SK-N-SH treated with all-trans-retinoic acid at 6 μM for 48 hours (cell line): Measurements from ENCODE around the gene ARF1.

Source experiments
- ATAC-seq: fragments of 200-7000 bp; cut with Tn5 transposase; 3 replicates; pipeline ENCODE4 v1.9.1; 2020; ENCODE audit warnings: mild to moderate bottlenecking, moderate library complexity
- ARNTL ChIP-seq: fragments of 450-650 bp; formaldehyde crosslinking; IDR thresholded peaks from 2 replicates; pipeline ENCODE4 v1.5.0; 2020; ENCODE audit warnings: low read depth, mild to moderate bottlenecking, moderate library complexity, borderline replicate concordance
- BACH2 ChIP-seq: fragments of 250-450 bp; sonication (Bioruptor Pico); IDR thresholded peaks from 2 replicates; pipeline ENCODE4 v1.9.0; 2021; ENCODE audit warnings: mild to moderate bottlenecking, borderline replicate concordance
- CSDC2 ChIP-seq: fragments of 250-450 bp; sonication (Bioruptor Pico); IDR thresholded peaks from 2 replicates; pipeline ENCODE4 v1.5.0; 2020; ENCODE audit warnings: mild to moderate bottlenecking, moderate library complexity
- ESRRG ChIP-seq: fragments of 250-450 bp; sonication (Bioruptor Pico); IDR thresholded peaks from 2 replicates; pipeline ENCODE4 v1.6.1; 2021; ENCODE audit warnings: mild to moderate bottlenecking
- PPARA ChIP-seq: fragments of 250-450 bp; sonication (Bioruptor Pico); IDR thresholded peaks from 2 replicates; pipeline ENCODE4 v1.5.0; 2020; ENCODE audit warnings: mild to moderate bottlenecking, borderline replicate concordance
- RARB ChIP-seq: fragments of 250-450 bp; sonication (Bioruptor Pico); IDR thresholded peaks from 2 replicates; pipeline ENCODE4 v1.8.0; 2021; ENCODE audit warnings: mild to moderate bottlenecking, moderate library complexity
- TCF4 ChIP-seq: fragments of 250-450 bp; sonication (Bioruptor Pico); IDR thresholded peaks from 2 replicates; pipeline ENCODE4 v1.8.0; 2021; ENCODE audit warnings: mild to moderate bottlenecking, moderate library complexity, borderline replicate concordance
- TOX ChIP-seq: fragments of 250-450 bp; sonication (Bioruptor Pico); IDR thresholded peaks from 2 replicates; pipeline ENCODE4 v1.8.0; 2021; ENCODE audit warnings: mild to moderate bottlenecking, moderate library complexity, borderline replicate concordance
- ZC3H10 ChIP-seq: fragments of 250-450 bp; sonication (Bioruptor Pico); IDR thresholded peaks from 2 replicates; pipeline ENCODE4 v1.5.1; 2021; ENCODE audit warnings: mild to moderate bottlenecking, moderate library complexity
- ZFP3 ChIP-seq: fragments of 250-450 bp; sonication (Bioruptor Pico); IDR thresholded peaks from 2 replicates; pipeline ENCODE4 v1.5.0; 2020; ENCODE audit warnings: mild to moderate bottlenecking, moderate library complexity
- ZFP30 ChIP-seq: fragments of 450-650 bp; formaldehyde crosslinking; IDR thresholded peaks from 2 replicates; pipeline ENCODE4 v1.5.0; 2022; ENCODE audit warnings: mild to moderate bottlenecking, moderate library complexity
- ZNF565 ChIP-seq: fragments of 450-650 bp; formaldehyde crosslinking; conservative IDR thresholded peaks from 2 replicates; pipeline ENCODE4 v1.5.0; 2020; ENCODE audit warnings: low read depth, mild to moderate bottlenecking, moderate library complexity
- ZNF70 ChIP-seq: fragments of 450-650 bp; formaldehyde crosslinking; IDR thresholded peaks from 2 replicates; pipeline ENCODE4 v1.5.0; 2020; ENCODE audit warnings: mild to moderate bottlenecking, moderate library complexity
- ZNF8 ChIP-seq: fragments of 450-650 bp; formaldehyde crosslinking; IDR thresholded peaks from 2 replicates; pipeline ENCODE4 v1.5.0; 2020; ENCODE audit warnings: mild to moderate bottlenecking, moderate library complexity
- TF ChIP-seq, protein P1 (sequence below): fragments of 250-450 bp; sonication (Bioruptor Pico); IDR thresholded peaks from 2 replicates; pipeline ENCODE4 v1.8.0; 2020; ENCODE audit warnings: mild to moderate bottlenecking, moderate library complexity, borderline replicate concordance
- TF ChIP-seq, protein P2 (sequence below): fragments of 250-450 bp; sonication (Bioruptor Pico); IDR thresholded peaks from 2 replicates; pipeline ENCODE4 v1.8.0; 2021; ENCODE audit warnings: low read depth, mild to moderate bottlenecking, moderate library complexity, borderline replicate concordance
- TF ChIP-seq, protein P3 (sequence below): fragments of 250-450 bp; sonication (Bioruptor Pico); IDR thresholded peaks from 2 replicates; pipeline ENCODE4 v1.5.1; 2021; ENCODE audit warnings: mild to moderate bottlenecking, moderate library complexity

The ARF1 gene

DNA sequence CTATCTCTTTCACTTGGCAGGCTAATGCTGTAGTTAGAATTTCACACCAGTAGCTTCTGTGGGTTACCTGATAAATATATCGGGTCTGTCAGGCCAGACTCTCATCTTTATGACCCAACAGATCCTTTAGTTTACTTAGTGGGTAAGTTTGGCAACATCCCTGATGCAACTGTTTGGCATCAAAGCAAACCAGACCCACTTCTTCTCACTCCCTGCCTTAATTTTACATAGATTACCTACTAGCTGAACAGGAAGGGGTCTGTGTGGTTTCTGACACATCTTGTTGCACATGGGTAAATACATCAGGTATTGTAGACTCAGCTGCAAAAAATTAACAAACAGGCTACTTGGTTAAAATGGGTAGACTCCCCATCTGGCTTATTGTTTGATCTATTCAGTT is 54.4 kb downstream of the ARF1 start:
- no peak for ATAC-seq
- no peak for TF ChIP-seq ZC3H10 (CRISPR knock-in tag)
- TF ChIP-seq ZNF8 (CRISPR knock-in tag), result no peak
- TF ChIP-seq, protein P1, sequence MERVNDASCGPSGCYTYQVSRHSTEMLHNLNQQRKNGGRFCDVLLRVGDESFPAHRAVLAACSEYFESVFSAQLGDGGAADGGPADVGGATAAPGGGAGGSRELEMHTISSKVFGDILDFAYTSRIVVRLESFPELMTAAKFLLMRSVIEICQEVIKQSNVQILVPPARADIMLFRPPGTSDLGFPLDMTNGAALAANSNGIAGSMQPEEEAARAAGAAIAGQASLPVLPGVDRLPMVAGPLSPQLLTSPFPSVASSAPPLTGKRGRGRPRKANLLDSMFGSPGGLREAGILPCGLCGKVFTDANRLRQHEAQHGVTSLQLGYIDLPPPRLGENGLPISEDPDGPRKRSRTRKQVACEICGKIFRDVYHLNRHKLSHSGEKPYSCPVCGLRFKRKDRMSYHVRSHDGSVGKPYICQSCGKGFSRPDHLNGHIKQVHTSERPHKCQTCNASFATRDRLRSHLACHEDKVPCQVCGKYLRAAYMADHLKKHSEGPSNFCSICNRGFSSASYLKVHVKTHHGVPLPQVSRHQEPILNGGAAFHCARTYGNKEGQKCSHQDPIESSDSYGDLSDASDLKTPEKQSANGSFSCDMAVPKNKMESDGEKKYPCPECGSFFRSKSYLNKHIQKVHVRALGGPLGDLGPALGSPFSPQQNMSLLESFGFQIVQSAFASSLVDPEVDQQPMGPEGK, result no peak
- no peak for TF ChIP-seq BACH2
- no peak for TF ChIP-seq TCF4 (CRISPR knock-in tag)
- TF ChIP-seq PPARA, result no peak
- no peak for TF ChIP-seq RARB (CRISPR knock-in tag)

- TF ChIP-seq, protein P2, sequence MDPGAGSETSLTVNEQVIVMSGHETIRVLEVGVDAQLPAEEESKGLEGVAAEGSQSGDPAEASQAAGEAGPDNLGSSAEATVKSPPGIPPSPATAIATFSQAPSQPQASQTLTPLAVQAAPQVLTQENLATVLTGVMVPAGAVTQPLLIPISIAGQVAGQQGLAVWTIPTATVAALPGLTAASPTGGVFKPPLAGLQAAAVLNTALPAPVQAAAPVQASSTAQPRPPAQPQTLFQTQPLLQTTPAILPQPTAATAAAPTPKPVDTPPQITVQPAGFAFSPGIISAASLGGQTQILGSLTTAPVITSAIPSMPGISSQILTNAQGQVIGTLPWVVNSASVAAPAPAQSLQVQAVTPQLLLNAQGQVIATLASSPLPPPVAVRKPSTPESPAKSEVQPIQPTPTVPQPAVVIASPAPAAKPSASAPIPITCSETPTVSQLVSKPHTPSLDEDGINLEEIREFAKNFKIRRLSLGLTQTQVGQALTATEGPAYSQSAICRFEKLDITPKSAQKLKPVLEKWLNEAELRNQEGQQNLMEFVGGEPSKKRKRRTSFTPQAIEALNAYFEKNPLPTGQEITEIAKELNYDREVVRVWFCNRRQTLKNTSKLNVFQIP (CRISPR knock-in tag), result no peak; the same call in 1 of the 2 replicates
- 0 out of 2 replicates have a peak, but pooled peaks have one; percentile 22 for TF ChIP-seq CSDC2 (CRISPR knock-in tag)
- 0 out of 2 replicates have a peak, but pooled peaks have one; percentile 48 for TF ChIP-seq TOX (CRISPR knock-in tag)
- no peak for TF ChIP-seq ZFP3
- no peak for TF ChIP-seq RARB (CRISPR knock-in tag)
- TF ChIP-seq TCF4 (CRISPR knock-in tag), result no peak
- TF ChIP-seq, protein P1, result no peak
- no peak for TF ChIP-seq ZC3H10 (CRISPR knock-in tag)
- TF ChIP-seq ZFP30 (CRISPR knock-in tag), result no peak
- peak; percentile 0 for ATAC-seq
These were observed 57.0 kb downstream of the ARF1 start for GRCh38 chr1:228139406-228139930.

DNA sequence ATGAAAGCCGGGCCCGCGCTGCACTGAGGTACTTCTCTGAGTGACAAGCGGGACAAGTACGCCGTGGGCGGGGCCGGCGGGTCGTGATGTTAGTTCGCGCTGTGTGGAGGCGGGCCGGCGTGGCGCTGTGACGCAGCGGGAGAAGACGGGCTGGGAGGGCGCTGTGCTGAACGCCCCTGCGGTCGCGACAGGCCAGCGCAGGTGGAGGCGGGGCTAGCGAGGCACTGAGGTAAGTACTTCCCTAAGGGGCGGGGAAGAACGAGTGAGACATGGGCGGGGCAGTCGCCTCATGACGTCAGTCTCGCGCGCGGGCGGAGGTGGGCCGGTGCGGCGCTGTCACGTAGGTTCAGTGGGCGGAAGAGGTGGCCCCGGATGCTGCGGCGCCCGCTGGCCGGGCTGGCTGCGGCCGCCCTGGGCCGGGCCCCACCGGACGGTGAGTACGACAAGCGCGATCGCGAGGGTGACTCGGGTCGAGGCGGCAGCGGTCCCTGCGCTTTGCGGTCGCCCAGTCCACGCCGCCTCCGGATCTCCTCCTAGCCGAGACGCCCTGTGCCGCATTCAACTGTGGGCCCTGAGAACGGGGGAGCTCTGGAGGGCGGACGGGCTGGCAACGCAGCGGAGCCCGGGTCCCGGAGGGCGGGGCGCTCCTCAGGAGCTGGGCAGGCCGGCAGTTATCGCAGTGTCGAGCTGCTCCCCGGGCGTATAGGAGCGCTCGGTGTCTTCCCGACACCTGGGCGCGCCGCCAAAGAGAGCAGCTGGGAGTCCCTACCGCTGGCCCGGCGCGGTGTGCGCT is 57.6 kb downstream of the ARF1 start, which contains the start of gene GUK1:
Gene GUK1 (plus strand): TSS at position 349 of the 793 bp plus-strand sequence. CDS start 24 bp downstream, at position 373.
- peak; percentile 92 for ATAC-seq
- TF ChIP-seq ZC3H10 (CRISPR knock-in tag) (peak; percentile 34; the same call in 1 of the 2 replicates), ESRRG (no peak)
- TF ChIP-seq, all 23 proteins: peak for 1

- TF ChIP-seq ZNF70, result no peak
- TF ChIP-seq, protein P1, result no peak
- TF ChIP-seq, protein P3, sequence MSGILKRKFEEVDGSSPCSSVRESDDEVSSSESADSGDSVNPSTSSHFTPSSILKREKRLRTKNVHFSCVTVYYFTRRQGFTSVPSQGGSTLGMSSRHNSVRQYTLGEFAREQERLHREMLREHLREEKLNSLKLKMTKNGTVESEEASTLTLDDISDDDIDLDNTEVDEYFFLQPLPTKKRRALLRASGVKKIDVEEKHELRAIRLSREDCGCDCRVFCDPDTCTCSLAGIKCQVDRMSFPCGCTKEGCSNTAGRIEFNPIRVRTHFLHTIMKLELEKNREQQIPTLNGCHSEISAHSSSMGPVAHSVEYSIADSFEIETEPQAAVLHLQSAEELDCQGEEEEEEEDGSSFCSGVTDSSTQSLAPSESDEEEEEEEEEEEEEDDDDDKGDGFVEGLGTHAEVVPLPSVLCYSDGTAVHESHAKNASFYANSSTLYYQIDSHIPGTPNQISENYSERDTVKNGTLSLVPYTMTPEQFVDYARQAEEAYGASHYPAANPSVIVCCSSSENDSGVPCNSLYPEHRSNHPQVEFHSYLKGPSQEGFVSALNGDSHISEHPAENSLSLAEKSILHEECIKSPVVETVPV, result no peak
- no peak for TF ChIP-seq ZFP3
- no peak for TF ChIP-seq BACH2
- no peak for TF ChIP-seq RARB (CRISPR knock-in tag)
- TF ChIP-seq ESRRG, result no peak
- no peak for TF ChIP-seq ZC3H10 (CRISPR knock-in tag)
- no peak for TF ChIP-seq TOX (CRISPR knock-in tag)
- no peak for TF ChIP-seq TCF4 (CRISPR knock-in tag)
- no peak for TF ChIP-seq PPARA
- no peak for TF ChIP-seq ARNTL (CRISPR knock-in tag)
- TF ChIP-seq ZFP30 (CRISPR knock-in tag), result no peak
- TF ChIP-seq ZNF565 (CRISPR knock-in tag), result no peak
- TF ChIP-seq ZNF8 (CRISPR knock-in tag), result no peak
- TF ChIP-seq, protein P2 (CRISPR knock-in tag), result no peak
- ATAC-seq, result no peak
These were observed 58.3 kb downstream of the ARF1 start for GRCh38 chr1:228140724-228141225.
